ENCODE measurements around the gene CROCC2. TPM values are rescaled to one million over a fixed set of nuclear protein-coding genes. Genes with fewer than 3 reads are reported as not detected.

Gene CROCC2
- total RNA-seq, 2 experiments from 2014 or later: not detected

DNA sequence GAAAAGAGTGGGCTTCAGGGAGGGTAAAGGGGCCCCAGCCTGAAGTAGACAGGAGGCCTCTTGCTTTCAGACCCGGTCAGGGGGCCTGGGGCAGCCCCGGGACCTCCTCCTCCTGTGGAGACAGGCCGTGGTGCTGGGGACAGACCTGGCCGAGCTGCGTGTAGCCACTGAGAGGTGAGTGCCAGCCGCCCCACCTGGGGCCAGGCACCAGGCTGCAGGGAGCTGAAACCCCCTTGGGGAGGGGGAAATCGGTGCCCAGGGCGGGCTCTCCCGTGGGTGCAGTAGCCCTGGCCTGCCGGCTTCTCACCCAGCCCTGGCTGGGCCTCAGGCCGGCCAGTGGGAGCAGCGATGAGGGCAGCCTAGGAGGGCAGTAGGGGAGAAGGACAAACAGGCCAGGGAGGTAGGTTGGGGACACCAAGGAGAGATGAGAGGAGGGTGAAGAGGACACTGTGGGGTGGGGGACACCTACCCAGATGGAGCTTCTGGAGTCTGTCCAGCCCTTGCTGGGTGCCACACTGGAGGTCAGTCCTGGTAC is 24.0 kb downstream of the CROCC2 start:
- Histone ChIP-seq H3K79me2 (ENCODE audit: insufficient read depth, low read depth, low read length) (no peaks in the 10 kb centered on the region), H3K4me1 (ENCODE audit: insufficient read depth, low read length, poor library complexity, severe bottlenecking) (no peaks in the 10 kb centered on the region), H3K36me3 (ENCODE audit: insufficient read depth, low read length) (no peaks in the 10 kb centered on the region), H2AFZ (ENCODE audit: low read length) (no peak overlapping the region), H3K9me2 (ENCODE audit: insufficient read depth, low read length) (no peaks in the 10 kb centered on the region), H3K4me3 (ENCODE audit: low read depth, low read length, poor library complexity, severe bottlenecking) (no peak overlapping the region), H3K27ac (ENCODE audit: low read depth, low read length, poor library complexity, severe bottlenecking) (no peak overlapping the region), H3K9me3 (ENCODE audit: low read length) (no peaks in the 10 kb centered on the region), H4K20me1 (ENCODE audit: insufficient read depth, low read length) (no peaks in the 10 kb centered on the region), H3K4me2 (ENCODE audit: low read length) (no peak overlapping the region)
- ChIA-PET POLR2A (no interaction called here), CTCF (ENCODE audit: unreplicated experiment) (no interaction called here)
- BruUV-seq (replicated peaks): no TSS peak
- no peak for DNase-seq (ENCODE audit: low spot score)
- TF ChIP-seq CTCF (conservative IDR thresholded peaks at IDR 0.05; ENCODE audit: low read length): no peak
- intact Hi-C loops (cut with micrococcal nuclease; ENCODE audit: unreplicated experiment): no loop called here

DNA sequence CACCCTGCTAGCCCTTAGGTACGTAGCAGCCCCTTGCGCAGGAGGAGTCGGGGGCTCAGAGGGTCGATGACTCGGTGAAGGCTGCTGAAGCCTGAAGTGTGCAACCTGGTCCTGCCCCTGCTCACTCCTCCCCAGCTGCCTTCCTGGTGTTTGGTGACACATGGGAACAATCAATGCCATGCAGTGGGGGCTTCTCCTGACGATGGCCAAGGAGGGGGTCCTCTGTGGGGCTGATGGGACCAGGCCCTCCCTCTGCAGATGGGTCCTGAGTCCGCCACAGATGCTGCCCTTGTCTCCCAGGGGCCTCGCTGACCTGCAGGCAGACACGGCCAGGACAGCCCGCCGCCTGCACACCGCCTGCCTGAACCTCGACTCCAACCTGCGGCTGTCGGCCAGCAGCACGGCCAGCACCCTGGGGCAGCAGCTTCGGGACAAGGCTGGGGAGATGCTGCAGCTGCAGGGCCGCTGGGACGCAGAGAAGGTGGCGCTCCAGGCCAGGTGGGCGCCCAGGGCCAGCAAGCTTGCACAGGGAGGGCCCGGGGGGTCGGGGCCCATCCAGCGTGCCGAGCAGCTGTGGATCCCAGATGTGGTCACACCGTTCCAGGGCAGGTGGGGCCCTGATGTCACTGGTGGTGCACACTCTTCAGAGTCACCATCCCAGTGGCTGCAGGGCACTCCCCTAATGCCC is 24.6 kb downstream of the CROCC2 start:
- ChIA-PET POLR2A (no interaction called here), CTCF (ENCODE audit: unreplicated experiment) (no interaction called here)
- H3K4me3 ChIP-seq (ENCODE audit: low read depth, low read length, poor library complexity, severe bottlenecking): no peak overlapping the region
- H3K27ac ChIP-seq (ENCODE audit: low read depth, low read length, poor library complexity, severe bottlenecking): no peak overlapping the region
- H3K9me2 ChIP-seq (ENCODE audit: insufficient read depth, low read length): no peaks in the 10 kb centered on the region
- H4K20me1 ChIP-seq (ENCODE audit: insufficient read depth, low read length): no peaks in the 10 kb centered on the region
- TF ChIP-seq CTCF (conservative IDR thresholded peaks at IDR 0.05; ENCODE audit: low read length) (no peak), EZH2phosphoT487 (IDR thresholded peaks at IDR 0.05; ENCODE audit: borderline replicate concordance, low read depth, low read length) (no peak)
- no peaks in the 10 kb centered on the region for H3K4me1 ChIP-seq (ENCODE audit: insufficient read depth, low read length, poor library complexity, severe bottlenecking)
- no peak overlapping the region for H2AFZ ChIP-seq (ENCODE audit: low read length)
- H3K36me3 ChIP-seq (ENCODE audit: insufficient read depth, low read length): no peaks in the 10 kb centered on the region
- intact Hi-C loops (cut with micrococcal nuclease; ENCODE audit: unreplicated experiment): no loop called here
- BruUV-seq (replicated peaks): no TSS peak
- no peaks in the 10 kb centered on the region for H3K79me2 ChIP-seq (ENCODE audit: insufficient read depth, low read depth, low read length)
- no peaks in the 10 kb centered on the region for H3K9me3 ChIP-seq (ENCODE audit: low read length)
- no peak overlapping the region for H3K4me2 ChIP-seq (ENCODE audit: low read length)
- no peak for DNase-seq (ENCODE audit: low spot score)

DNA sequence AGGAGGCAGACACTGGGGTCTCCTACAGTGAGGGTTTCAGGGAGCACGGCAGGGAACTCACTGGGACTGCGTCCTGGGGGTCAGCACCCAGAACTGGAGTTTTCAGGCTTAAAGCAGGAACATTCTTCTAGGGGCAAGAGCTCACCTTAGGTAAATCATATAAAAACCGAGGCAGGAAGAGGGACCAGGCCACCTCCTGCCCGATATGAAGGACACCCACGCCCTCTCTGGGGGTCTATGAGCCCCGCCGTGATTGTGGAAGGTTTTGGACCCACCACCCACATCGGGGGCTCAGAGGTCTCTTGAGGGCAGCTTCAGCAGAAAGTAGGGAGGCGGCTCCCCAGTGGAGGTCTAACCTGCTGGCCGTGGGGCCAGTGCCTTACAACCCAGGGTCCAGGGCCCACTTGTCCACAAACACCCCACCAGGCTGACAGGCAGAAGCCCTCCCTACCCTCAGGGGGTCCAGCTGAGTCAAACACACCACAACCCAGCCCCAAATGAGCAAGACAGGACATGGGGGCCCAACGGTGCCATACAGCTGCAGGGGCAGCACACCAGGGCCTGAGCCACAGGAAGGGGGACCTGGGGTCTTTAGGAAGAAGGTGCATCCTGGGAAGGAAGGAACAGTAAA is 25.3 kb downstream of the CROCC2 start:
- intact Hi-C loops (cut with micrococcal nuclease; ENCODE audit: unreplicated experiment): no loop called here
- Histone ChIP-seq H3K4me2 (ENCODE audit: low read length) (no peak overlapping the region), H3K79me2 (ENCODE audit: insufficient read depth, low read depth, low read length) (no peaks in the 10 kb centered on the region), H2AFZ (ENCODE audit: low read length) (no peak overlapping the region), H3K36me3 (ENCODE audit: insufficient read depth, low read length) (no peaks in the 10 kb centered on the region), H3K27ac (ENCODE audit: low read depth, low read length, poor library complexity, severe bottlenecking) (no peak overlapping the region), H3K4me1 (ENCODE audit: insufficient read depth, low read length, poor library complexity, severe bottlenecking) (no peaks in the 10 kb centered on the region), H3K9me3 (ENCODE audit: low read length) (no peaks in the 10 kb centered on the region), H3K4me3 (ENCODE audit: low read depth, low read length, poor library complexity, severe bottlenecking) (no peak overlapping the region), H3K9me2 (ENCODE audit: insufficient read depth, low read length) (no peaks in the 10 kb centered on the region), H4K20me1 (ENCODE audit: insufficient read depth, low read length) (no peaks in the 10 kb centered on the region)
- no TSS peak for BruUV-seq (replicated peaks)
- TF ChIP-seq CTCF (conservative IDR thresholded peaks at IDR 0.05; ENCODE audit: low read length) (no peak), EZH2phosphoT487 (IDR thresholded peaks at IDR 0.05; ENCODE audit: borderline replicate concordance, low read depth, low read length) (no peak)
- CTCF ChIA-PET (ENCODE audit: unreplicated experiment): no interaction called here
- no peak for DNase-seq (ENCODE audit: low spot score)
- POLR2A ChIA-PET: no interaction called here
